Brain pericyte (primary cell): Measurements from ENCODE around the gene C22orf15.

Experiments used
- DNase-seq: peaks from one replicate; pipeline ENCODE4 v3.0.0-alpha.2; 2012; ENCODE audit warnings: low read depth, low spot score

The C22orf15 gene

DNA sequence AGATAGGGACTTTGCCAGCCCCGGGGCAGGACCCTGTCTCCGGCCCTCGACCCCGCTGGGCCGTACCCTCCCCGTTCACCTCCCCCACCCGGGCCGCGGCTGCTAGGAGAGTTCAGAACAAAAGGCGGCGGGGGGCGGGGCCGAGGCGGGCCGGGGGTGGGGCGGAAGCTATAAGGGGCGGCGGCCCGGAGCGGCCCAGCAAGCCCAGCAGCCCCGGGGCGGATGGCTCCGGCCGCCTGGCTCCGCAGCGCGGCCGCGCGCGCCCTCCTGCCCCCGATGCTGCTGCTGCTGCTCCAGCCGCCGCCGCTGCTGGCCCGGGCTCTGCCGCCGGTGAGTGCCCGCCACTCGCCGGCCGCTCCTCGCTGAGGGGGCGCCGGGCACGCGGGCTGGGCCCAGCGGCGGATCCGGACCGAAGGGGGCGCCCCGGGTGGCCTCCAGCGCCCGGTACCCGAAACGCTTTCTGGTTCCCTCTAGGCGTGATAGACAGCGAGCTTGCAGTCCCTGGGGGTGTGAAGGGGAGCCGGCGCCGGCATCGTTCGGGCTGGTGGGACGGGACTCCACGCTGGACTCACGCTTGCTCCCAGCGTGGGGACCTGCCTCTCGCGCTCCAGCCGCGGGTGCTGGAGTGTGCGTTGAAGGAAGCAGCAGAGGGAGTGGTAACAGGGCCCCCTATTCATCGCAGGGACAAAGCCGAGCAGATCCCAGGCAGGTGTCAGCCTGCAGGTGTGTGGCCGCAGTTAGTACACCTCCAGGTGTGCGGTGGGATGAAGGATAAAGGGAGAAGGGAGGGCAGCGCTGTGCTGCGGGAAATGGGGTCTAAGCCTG, 10.1 kb downstream of the C22orf15 start, which contains the start of gene MMP11:
Gene MMP11, plus strand, starts transcription at position 201 of the 825 bp plus-strand sequence. Its CDS starts 22 bp downstream, at position 223.
- no peak for DNase-seq

- DNase-seq: no peak
Observed at GRCh38 chr22:23773483-23774113, 10.8 kb downstream of the C22orf15 start.

GRCh38 chr22:23774114-23774921, 11.5 kb downstream of the C22orf15 start:
- no peak for DNase-seq

- no peak for DNase-seq
Observed at GRCh38 chr22:23774922-23775436, 12.2 kb downstream of the C22orf15 start.

GRCh38 chr22:23775779-23776375, 13.1 kb downstream of the C22orf15 start:
- DNase-seq: no peak

DNA sequence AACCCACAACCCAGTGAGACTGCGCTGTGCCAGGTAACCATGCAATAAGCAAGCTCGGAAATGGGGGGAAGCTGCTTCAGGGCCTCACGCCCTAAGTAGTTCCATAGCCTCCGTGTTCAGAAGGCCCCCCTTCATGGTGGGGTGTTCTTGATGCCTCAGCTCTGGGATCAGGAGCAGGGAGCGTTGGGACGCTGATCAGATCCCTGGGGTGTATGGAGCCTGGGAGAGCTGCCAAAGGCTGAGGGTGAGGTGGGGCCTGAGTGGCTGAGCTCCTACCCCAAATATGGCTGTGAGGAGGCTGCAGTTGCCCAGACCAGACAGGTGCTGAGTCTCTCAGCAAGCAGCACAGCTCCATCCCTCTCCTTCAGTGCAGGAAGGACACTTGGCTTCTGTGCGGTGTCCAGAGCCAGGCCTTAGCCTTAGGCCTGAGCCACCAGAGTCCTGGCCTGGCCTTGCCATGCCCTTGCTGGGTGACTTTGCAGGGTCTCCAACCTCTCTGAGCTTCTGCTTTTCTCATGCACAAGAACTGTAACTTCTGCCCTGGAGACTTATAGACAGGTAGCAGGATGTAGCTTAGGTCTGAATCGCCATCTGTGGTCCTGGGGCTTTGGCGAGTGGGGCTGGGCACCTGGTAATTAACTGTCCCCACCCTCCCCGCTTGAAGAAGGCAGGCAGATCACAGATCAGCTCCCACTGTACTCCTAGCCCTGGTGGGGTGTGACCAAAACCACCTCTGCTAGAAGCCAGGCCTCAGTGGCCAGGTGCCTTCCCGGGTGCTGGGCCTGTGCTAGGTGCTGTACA, 15.2 kb downstream of the C22orf15 start:
- no peak for DNase-seq

- DNase-seq: no peak
Observed at GRCh38 chr22:23778577-23778900, 15.7 kb downstream of the C22orf15 start.

GRCh38 chr22:23779083-23779482, 16.3 kb downstream of the C22orf15 start:
- no peak for DNase-seq

DNA sequence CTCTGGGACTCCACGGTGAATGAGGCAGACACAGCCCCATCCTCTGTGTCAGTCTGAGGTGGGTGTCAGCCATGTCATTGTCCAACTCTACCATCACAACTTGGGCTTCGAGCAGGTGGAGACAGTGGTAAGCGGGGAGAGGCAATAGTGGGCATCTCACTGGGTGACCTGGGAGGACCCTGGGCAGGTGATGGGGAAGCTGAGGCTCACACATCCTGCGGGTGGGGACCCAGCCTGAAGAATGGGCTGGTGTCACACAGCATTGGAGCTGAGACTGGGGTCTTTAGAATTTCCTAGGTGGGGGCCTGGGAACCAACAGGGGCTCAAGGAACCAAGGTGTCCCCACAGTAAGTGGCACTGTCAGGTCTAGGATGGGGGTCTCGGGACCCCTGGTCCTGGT, 16.9 kb downstream of the C22orf15 start:
- DNase-seq: no peak

DNA sequence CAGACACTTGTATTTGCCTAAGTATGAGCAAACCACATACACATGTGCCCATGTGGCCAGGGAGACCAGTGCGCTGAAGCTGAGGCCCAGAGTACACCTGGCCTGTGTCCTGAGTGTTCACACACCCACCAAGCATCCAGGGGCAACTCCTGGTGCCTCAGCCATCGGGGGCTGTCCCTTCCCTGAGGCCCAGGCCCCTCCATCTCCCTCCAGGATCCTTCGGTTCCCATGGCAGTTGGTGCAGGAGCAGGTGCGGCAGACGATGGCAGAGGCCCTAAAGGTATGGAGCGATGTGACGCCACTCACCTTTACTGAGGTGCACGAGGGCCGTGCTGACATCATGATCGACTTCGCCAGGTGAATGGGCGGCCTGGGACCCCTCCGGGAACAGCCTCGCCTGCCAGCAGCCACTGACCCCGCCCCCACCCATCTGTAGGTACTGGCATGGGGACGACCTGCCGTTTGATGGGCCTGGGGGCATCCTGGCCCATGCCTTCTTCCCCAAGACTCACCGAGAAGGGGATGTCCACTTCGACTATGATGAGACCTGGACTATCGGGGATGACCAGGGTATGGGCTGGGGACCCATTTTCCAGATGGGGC, 17.5 kb downstream of the C22orf15 start:
- no peak for DNase-seq

DNA sequence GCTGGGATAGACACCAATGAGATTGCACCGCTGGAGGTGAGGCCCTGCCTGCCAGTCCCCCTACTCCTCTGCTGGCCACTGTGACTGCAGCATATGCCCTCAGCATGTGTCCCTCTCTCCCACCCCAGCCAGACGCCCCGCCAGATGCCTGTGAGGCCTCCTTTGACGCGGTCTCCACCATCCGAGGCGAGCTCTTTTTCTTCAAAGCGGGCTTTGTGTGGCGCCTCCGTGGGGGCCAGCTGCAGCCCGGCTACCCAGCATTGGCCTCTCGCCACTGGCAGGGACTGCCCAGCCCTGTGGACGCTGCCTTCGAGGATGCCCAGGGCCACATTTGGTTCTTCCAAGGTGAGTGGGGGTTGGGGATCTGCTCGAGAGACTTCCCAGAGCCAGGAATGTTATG, 18.3 kb downstream of the C22orf15 start:
- no peak for DNase-seq

GRCh38 chr22:23781511-23782183, 18.9 kb downstream of the C22orf15 start:
- no peak for DNase-seq

DNA sequence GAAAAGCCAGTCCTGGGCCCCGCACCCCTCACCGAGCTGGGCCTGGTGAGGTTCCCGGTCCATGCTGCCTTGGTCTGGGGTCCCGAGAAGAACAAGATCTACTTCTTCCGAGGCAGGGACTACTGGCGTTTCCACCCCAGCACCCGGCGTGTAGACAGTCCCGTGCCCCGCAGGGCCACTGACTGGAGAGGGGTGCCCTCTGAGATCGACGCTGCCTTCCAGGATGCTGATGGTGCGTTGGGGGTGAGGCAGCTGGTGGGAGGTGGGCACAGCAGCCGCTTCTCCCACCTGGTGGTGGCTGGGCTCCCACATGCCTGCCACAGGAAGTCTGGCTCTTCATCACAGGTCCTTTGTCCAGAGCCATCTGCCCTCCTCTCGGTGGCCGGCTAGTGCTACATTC, 19.5 kb downstream of the C22orf15 start:
- DNase-seq: no peak

DNA sequence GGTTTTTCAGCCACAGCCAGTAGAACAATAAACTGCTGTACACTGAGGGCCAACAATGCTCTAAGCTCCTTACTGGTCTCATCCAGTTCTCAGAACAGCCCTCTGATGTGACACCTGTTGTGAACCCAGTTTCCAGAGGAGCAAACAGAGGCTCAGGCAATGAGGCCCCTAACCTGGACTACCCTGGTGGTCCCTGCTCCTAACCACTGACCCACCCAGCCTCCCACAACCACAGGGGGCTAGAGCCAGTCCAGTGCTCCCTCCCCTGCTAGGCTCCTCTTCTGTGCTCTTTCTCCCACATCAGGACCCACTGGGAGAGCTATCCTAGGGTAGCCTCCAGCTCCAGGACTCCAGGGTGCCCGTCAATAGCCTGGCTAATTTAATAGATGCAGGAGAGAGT, 19.9 kb downstream of the C22orf15 start:
- DNase-seq: no peak

GRCh38 chr22:23783265-23784150, 20.7 kb downstream of the C22orf15 start:
- no peak for DNase-seq

- no peak for DNase-seq
Observed at GRCh38 chr22:23784215-23784732, 21.5 kb downstream of the C22orf15 start.

DNA sequence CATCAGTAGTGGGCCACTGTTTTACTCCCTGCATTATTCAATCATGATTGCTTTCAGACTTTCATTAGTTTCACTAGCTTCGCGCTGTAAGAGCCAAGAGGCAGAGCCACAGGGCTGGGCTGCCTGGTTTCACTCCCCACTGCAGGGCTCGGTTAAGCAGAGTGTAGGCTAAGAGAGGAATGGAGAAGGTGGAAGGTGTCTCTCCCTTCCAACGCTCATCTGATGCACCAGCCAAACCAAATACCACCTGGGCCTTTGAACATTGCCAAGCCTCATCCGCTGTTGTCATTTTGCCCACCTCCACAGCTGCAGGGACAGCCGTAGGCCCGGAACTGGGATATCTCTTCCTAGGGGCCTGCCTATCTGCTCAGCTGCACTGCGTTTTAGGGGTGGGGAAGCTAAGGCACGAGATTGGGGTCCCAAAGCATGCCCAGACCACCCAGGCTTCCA, 23.5 kb downstream of the C22orf15 start:
- no peak for DNase-seq

DNA sequence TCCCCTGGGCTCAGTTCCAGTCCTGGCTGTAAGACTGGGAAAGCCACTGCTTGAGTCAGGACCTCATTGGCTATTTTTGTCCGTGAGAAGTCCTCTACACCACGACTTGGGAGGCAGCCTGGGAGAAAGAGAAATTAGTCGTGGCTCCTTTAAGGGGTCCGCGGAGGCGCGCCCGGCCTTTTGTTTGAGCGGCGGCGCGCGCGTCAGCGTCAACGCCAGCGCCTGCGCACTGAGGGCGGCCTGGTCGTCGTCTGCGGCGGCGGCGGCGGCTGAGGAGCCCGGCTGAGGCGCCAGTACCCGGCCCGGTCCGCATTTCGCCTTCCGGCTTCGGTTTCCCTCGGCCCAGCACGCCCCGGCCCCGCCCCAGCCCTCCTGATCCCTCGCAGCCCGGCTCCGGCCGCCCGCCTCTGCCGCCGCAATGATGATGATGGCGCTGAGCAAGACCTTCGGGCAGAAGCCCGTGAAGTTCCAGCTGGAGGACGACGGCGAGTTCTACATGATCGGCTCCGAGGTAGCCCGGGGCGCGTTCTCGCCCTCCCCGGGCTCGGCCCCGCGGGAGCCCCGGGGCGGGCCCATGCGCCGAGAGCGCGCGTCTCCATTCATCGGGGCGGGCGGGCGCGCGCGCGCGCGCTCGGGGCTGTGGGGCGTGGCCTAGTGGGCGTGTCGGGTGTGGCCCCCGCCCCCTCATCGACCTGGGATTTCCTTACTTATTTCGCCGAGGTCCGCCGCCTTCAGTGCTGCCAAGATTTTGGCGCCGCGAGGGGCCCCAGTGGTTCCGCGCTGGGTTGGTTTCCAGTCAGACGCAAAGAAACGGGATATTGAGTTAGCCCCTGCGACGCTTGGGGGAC, 24.2 kb downstream of the C22orf15 start, which contains the start of gene SMARCB1:
Gene SMARCB1, plus strand, starts transcription at position 215 of the 848 bp plus-strand sequence. Its CDS starts 204 bp downstream, at position 419.
- DNase-seq: no peak
